Measurements from ENCODE around the gene STOML2.

STOML2 gene

DNA sequence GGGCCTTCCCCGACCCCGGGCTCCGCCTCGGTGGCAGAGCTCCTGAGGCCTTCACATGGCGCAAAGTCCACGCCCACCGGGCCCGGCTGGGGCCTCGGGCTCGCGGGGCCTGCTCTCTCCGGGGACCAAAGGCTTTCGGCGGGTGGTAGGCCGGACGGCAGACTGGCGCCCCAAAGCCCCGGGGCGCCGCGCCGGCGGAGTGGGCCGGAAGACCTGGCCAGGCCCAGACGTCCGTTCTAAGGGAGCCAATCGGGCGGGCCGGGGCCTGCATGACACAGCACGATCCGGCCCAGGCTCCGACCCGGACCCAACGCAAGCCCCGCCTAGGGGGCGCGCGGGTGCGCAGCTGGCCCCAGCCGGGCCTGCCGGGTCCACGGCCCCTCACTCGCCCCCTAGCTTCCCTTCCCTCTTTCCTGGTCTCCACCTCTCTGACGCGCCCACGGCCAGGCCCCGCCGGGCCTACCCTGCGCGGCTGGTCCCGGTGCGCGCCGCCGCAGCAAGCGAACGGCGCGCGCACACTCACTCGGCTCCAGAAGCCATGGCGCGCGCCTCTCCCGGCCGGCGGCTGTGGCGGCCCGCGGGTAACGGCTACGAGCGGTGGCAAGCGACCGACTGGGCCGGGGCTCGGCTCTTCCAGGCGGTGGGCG, 31.0 kb downstream of the STOML2 start:
- peak; percentile 62 for DNase-seq

DNA sequence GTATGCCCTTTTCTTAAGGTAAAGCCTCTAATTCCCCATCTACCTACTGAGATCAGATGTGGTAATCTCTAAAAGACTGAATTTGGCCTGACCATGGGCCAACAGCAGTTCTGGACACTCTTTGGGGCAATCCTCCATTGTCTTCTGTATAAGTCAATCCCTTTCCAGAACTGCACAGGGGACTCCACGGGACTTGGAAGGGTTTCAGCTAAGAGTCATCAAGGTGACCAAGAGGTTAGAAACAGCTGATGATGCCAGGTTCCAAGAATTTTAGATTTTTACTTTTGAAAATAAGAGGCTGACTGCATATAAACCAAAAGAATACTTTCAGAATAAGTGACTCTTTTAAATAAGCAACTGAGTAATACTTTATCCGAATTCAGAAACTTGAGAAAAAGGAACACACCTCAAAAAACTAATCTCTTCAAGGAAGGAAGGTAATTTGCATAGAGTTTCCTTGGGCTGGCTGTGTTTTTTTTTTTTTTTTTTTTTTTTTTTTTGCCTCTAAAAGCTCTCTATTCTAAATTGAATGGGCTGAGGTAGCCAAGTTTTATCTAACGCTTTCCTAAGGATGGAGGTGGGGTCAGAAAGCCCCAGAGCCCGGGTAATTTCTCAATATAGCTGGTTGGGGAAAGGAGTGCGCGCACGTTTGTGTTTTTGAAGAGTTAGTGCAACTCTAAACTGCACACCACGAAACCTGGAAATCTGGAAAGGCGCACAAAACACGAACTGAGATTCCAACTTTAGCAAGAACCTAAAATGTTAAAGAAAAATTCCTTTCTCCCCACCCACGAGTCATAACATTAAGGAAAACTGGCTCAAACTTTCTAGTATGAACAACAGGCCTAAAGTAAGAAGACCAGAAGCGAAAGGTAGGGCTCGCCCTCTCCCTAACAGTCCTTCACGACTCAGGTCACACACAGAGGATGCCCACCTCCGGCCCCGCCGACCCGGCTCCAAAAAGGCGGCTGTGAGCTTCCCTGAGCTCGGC, 31.8 kb downstream of the STOML2 start:
- no peak for DNase-seq

DNA sequence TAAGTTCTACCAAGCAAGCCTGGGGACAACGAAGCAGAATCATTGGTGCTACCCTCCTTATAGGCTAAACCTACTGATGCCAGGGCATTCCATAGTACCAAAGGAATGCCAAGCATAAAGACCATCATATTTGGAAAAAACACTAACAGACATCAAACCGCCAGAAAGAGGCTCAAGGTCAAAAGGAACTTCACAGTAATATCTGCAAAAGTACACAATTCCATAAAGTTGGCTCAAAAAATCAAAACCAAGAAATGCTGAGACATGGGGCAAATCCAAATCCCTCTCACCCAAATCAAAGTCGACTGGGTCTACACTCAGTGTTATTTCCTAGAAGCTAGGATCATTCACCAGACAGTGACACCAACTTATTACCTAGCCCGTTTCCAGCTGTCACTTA, 33.9 kb downstream of the STOML2 start:
- no peak for DNase-seq

DNA sequence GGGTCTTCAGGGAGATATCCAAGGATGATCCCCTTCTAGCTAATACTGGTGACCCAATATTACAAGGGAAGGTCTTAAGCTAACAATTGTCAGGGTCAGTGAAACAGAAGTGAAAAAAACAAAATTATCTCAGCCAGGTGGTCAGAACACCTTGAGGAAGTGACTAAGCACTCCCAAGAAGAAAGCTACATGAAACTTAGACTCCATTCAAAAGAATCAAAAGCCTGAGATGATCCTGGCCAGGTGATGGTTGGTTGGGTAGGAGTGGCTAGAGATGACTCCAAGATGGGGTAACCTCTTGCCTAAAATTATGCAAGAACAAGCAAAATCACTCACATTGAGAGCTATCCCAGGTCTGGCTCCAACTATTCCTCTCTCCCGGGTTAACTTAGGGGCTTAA, 35.9 kb downstream of the STOML2 start:
- no peak for DNase-seq

DNA sequence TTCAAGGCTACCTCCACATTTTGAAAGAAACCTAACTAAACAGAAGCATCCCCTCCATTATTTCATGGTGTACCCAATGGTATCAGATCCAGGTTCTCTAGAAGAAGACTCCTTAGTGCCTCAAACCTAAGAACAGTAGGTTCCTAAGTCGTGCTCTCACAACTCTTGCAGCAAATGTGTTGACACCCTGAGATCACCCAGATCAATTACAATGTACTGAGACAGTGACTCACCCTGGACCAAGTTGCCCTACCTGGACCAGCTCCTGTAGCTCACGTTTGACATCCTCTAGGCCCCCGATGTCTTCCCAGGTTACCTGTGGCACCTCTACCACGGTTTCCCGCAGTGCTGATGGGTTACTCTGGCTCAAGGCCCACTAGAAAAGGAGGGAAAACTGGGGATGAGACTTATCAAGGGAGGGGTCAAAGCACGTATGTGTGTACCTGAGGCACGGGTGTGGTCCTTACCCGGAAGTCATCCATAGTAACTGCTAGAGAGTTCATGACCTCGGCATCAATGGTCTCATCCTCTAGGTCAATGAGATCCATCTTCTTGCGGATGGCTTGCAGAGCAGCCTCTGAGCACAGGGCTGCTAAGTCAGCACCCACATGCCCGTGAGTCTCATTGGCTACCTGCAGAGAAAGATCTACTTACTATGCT, 42.3 kb downstream of the STOML2 start:
- no peak for DNase-seq

DNA sequence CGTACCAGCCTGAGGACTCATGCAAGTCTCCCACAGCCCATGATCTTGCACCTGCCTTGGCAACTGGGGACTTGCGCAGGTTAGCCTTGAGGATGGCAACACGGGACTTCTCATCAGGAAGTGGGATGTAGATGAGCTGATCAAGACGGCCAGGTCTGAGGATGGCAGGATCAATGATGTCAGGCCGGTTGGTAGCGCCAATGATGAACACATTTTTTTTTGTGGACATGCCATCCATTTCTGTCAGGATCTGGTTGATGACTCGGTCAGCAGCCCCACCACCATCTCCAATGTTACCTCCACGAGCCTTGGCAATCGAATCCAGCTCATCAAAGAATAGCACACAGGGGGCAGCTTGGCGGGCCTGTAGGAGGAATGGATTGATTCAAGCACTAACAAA, 43.5 kb downstream of the STOML2 start:
- DNase-seq, result no peak

DNA sequence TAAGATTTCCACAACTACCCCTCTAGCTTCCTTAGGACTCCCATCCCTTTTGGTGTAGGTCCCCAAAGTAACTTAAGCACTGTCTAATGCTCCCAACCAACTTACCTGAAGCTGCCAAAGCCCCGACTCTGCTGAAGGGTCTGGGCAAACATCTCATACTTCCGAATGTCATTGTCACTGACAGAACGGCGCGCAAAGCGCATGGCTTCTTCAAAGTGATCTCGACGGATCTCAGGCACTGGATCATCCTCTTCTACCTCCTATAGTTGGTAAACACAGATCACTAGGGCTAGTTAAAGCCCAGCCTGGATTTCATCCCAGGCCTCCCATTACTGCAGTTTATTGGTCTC, 45.7 kb downstream of the STOML2 start:
- no peak for DNase-seq

DNA sequence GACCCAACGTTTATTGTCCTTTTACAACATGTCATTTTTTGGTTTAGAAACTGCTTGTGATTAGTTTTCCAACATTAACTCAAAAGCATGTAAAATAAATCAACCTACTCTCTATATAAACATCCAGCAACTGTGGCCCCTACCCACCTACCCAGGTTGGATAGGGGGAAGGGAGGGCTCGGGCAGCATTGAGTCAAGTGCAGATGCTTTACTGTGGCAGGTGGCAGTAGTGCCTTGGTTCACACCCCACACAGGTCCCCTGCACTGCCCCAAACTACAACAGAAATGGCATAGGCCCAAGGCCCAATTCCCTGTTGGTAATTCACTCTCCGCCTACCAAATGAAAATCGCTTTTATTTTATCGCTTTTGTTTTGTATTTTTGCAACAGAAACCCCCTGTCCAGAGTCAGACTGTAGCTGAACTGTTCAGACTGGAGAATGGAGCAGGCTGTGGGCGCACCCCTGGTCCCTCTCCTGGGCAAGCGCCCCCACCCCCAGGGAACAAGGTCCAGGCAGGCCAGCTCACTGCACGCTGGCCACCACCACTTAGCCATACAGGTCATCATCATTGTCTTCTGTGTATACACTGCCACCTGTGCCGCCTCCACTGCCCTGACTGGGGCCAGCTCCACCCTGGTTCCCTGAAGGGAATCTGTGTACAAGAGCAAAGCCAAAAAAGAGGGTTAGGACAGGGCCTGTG, 46.2 kb downstream of the STOML2 start:
- no peak for DNase-seq

DNA sequence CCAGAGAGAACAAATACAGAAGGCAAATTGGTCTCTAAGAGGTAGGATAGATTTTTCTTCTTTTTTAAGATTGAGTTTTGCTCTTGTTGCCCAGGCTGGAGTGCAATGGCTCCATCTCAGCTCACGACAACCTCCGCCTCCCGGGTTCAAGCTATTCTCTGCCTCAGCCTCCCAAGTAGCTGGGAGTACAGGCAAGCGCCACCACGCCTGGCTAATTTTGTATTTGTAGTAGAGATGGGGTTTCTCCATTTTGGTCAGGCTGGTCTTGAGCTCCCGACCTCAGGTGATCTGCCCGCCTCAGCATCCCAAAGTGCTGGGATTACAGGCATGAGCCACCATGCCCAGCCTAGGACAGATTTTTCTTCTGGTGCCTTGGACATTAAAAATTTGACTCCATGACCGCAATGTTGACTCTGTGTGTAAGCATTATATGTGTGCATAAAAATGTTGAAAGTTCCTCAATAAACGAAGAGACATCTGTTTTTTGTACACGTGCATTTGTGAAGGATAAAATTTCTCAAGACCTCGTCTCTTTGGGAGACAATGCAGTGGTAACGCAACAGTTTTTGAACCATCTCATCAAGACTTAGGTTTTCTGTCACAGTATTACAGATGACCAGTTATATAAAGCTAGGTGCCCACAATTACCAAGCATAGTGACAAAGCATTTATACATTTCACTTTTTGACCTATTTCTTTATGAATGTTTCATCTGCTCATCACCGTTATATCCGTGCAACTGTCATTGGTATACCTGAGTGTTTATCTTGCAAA, 47.9 kb downstream of the STOML2 start:
- DNase-seq, result no peak

DNA sequence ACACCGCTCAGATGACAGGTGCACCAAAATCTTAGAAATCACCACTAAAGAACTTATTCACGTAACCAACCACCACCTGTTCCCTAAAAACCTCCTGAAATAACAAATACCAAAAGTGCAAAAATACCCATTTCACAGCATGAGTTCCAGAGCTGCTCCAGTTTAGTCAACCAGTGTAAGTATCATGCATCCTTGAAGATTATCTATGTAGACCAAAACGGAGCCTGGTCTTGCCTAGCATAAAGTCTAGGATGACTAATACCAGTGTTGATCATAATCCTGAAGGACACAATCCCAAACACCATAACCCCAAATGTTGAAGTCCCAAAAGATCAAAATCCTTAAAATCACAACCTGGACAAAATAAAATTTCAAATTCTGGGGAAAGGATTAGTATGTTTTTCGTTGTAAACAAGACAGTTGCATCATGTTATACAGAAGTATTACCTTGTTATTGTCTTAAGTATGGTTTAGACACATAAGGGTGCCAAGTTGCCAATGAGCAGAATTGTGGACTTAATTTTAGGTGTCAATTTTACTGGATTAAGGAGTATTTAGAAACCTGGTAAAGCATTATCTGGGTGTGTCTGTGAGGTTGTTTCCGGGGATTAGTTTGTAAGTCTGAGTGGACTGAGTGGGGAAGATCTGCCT, 48.6 kb downstream of the STOML2 start:
- no peak for DNase-seq

DNA sequence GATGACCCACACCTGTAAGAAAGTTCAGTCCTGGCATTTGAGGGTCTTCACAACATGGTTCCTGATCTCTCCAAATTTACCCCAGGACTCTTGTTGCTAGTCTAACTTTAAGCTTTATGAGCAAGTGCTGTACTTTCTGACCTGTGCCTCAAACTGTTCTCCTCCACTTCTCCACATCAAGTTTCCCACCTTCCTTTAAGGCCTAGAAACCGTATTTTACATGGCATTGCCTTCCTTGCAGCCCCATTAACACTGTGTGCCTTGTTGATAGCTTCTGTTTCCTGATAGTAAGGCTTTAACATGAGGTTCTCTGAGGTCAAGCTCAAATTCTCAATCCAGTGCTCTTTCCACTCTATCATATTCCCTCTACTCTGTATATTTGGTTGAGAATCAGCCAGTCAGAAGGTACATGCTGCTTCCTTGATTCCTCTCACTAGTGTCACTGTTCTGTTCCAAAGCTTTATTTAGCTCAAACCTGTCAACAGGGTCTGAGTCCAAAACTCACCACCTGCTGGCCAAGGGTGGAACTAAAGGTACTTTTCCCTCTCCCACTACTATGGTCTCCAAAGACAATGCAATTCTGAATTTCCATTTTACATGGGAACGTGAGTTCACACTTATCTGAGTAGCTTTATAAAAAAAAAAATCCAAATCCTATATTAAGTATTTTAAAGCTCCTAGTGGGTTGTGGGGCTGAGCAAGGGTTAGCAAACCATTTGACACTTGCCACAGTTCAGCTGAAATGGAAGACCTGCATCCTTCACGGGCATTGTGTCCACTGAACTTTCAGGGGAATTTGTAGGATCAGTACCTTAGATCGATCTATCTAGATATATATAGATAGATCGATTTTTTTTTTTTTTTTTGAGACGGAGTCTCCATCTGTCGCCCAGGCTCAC, 51.6 kb downstream of the STOML2 start:
- peak; percentile 33 for DNase-seq
